ENCODE measurements around the gene SEMA3B. TPM values are rescaled to one million over a fixed set of nuclear protein-coding genes. Genes with fewer than 3 reads are reported as not detected.
A peak's percentile ranks its signal among the peaks of the same experiment; 100 is the strongest.

Gene SEMA3B
- total and polyA plus RNA-seq, 8 donors: 40.1 to 310 (median 103) TPM

DNA sequence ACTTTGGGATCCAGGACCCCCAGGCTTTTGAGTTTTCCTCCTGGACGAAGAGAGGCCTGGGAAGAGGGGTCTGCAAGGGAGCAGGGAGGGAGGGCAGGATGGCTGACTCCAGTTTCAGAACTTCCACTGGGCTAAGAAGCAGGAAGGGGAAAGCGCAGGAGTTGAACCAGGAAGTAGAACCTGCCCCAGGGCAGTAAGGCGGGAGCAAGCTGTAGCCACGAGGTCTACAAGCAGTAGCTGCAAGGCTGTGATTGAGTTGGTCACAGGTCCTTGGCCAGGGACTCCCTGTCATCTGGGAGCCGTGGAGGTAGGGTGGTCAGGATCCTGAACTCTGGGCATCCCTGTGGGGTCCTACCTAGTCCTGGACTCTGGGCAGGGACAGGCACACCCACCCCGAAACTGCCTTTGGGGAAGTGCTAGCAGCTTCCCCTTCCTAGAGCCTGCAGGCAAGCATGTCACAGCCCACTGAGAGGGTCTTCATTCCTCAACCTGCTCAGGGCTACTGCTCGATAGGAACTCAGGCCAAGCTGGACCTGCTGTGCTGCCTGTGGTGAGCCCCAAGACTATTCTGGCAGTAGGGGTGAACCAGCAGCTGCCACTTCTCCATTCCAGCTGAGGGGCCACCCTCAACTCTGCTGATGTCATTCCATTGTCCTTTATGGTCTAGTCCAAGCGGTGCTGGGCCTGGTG lies 38.7 kb upstream of the SEMA3B start:
- WGBS, 5 donors: 80 to 90% (median 88%) methylated on average over 5 to 8 of the region's 8 CpGs
- intact Hi-C loops (cut with DNase I; ENCODE audit: low total_unique reads): no loop called here
- Histone ChIP-seq H3K27me3 (no peaks in the 10 kb centered on the region), H3K4me1 (peaks cover 20 to 43% (median 36%) of the 10 kb centered on the region in 4 donors), H3K9me3 (no peaks in the 10 kb centered on the region), H3K27ac (peak overlapping the region in 2 of 5 donors; percentile 14 to 21), H3K4me3 (no peak overlapping the region), H3K36me3 (no peaks in the 10 kb centered on the region)
- no peak for DNase-seq
- no peak for TF ChIP-seq POLR2AphosphoS5 (IDR thresholded peaks at IDR 0.05)
- TF ChIP-seq, protein P1, sequence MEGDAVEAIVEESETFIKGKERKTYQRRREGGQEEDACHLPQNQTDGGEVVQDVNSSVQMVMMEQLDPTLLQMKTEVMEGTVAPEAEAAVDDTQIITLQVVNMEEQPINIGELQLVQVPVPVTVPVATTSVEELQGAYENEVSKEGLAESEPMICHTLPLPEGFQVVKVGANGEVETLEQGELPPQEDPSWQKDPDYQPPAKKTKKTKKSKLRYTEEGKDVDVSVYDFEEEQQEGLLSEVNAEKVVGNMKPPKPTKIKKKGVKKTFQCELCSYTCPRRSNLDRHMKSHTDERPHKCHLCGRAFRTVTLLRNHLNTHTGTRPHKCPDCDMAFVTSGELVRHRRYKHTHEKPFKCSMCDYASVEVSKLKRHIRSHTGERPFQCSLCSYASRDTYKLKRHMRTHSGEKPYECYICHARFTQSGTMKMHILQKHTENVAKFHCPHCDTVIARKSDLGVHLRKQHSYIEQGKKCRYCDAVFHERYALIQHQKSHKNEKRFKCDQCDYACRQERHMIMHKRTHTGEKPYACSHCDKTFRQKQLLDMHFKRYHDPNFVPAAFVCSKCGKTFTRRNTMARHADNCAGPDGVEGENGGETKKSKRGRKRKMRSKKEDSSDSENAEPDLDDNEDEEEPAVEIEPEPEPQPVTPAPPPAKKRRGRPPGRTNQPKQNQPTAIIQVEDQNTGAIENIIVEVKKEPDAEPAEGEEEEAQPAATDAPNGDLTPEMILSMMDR (IDR thresholded peaks at IDR 0.05): no peak

- TF ChIP-seq, protein P1 (IDR thresholded peaks at IDR 0.05): no peak
- TF ChIP-seq EP300 (IDR thresholded peaks at IDR 0.05): no peak
- Histone ChIP-seq H3K9me3 (no peaks in the 10 kb centered on the region), H3K36me3 (no peaks in the 10 kb centered on the region), H3K4me3 (no peak overlapping the region), H3K27me3 (no peaks in the 10 kb centered on the region), H3K27ac (peak overlapping the region in 1 of 5 donors; percentile 14), H3K4me1 (peaks cover 24 to 44% (median 38%) of the 10 kb centered on the region in 4 donors)
- 72 to 91% (median 88%) methylated on average over 4 of the region's 4 CpGs for WGBS, 5 donors
- DNase-seq: no peak
- intact Hi-C loops (cut with DNase I; ENCODE audit: low total_unique reads): no loop called here
Observed at GRCh38 chr3:50230794-50231125, 38.2 kb upstream of the SEMA3B start.

DNA sequence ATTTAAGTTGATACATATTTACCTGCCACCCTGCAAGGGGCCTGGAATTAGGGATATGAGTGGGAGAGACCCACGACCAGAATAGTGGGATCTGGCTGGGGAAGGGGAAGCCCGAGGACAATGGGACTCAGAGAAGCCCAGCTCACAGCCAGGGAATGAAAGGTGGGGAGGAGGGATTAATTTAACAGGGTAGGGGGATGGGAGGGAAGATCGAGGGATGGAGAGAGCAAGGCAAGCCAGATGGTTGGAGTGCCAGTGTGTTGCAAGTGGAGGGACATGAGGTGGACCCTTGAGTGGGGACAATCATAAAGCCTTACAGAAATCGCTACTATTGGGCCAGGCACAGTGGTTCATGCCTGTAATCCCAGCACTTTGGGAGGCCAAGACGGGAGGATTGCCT lies 37.4 kb upstream of the SEMA3B start:
- Histone ChIP-seq H3K27ac (no peak overlapping the region), H3K27me3 (no peaks in the 10 kb centered on the region), H3K4me1 (peaks cover 16 to 38% (median 33%) of the 10 kb centered on the region in 4 donors), H3K4me3 (no peak overlapping the region), H3K36me3 (no peaks in the 10 kb centered on the region), H3K9me3 (no peaks in the 10 kb centered on the region)
- TF ChIP-seq POLR2AphosphoS5 (IDR thresholded peaks at IDR 0.05) (no peak), EP300 (IDR thresholded peaks at IDR 0.05) (no peak), POLR2A (IDR thresholded peaks at IDR 0.05) (no peak)
- TF ChIP-seq, protein P1 (IDR thresholded peaks at IDR 0.05): no peak
- DNase-seq: no peak
- WGBS, 5 donors: 80 to 89% (median 83%) methylated on average over 5 of the region's 5 CpGs
- intact Hi-C loops (cut with DNase I; ENCODE audit: low total_unique reads): no loop called here

DNA sequence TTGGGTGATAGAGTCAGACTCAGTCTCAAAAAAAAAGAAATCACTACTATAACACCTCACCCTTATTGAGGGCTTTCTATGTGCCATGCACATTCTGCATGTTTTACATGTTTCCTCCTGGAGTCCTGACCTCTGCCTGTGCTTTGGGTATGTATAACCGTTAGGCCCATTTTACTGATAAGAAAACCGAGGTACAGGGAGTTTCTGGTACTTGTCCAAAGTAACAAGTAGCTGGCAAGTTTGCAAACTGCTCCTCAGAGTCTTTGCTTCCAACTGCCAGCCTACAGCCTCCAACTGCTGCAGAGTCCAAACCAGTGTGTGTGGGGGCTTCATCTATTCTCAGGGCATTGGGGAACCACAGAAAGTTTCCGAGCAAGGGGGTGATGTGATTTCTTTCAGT lies 36.6 kb upstream of the SEMA3B start:
- TF ChIP-seq EP300 (IDR thresholded peaks at IDR 0.05) (no peak), POLR2AphosphoS5 (IDR thresholded peaks at IDR 0.05) (no peak), POLR2A (IDR thresholded peaks at IDR 0.05) (no peak)
- TF ChIP-seq, protein P1 (IDR thresholded peaks at IDR 0.05): no peak
- no peaks in the 10 kb centered on the region for H3K27me3 ChIP-seq
- DNase-seq: no peak
- WGBS, 5 donors: 48 to 70% (median 55%) methylated on average over 3 of the region's 3 CpGs
- intact Hi-C loops (cut with DNase I; ENCODE audit: low total_unique reads): no loop called here
- H3K27ac ChIP-seq: no peak overlapping the region
- no peaks in the 10 kb centered on the region for H3K36me3 ChIP-seq
- peaks cover 17 to 38% (median 33%) of the 10 kb centered on the region in 4 donors for H3K4me1 ChIP-seq
- no peaks in the 10 kb centered on the region for H3K9me3 ChIP-seq
- no peak overlapping the region for H3K4me3 ChIP-seq
